ENCODE measurements around the gene SYNJ2BP. TPM values are rescaled to one million over a fixed set of nuclear protein-coding genes. Genes with fewer than 3 reads are reported as not detected.

Gene SYNJ2BP
- total RNA-seq, 1 experiment from 2014 or later = 26.6 TPM

- no peaks in the 10 kb centered on the region for H3K27me3 ChIP-seq (ENCODE audit: insufficient read depth, low read length)
- H2BK15ac ChIP-seq (ENCODE audit: low read depth, low read length) = no peak overlapping the region
- H4K5ac ChIP-seq (ENCODE audit: insufficient read length, low read depth, low read length) = no peak overlapping the region
- peak overlapping the region in 2 of 3 experiments; percentile 58 to 86; a peak in 4 of 7 replicates for H3K27ac Mint-ChIP-seq
- no peak overlapping the region for H2AK5ac ChIP-seq (ENCODE audit: insufficient read length, low read length)
- DNase-seq = no peak
- H2BK20ac ChIP-seq (ENCODE audit: low read depth, low read length, poor library complexity, severe bottlenecking) = no peak overlapping the region
- H3K4ac ChIP-seq (ENCODE audit: low read depth, low read length) = no peak overlapping the region
- no peak for TF ChIP-seq CTCF (conservative IDR thresholded peaks at IDR 0.05)
- H3K23me2 ChIP-seq (ENCODE audit: insufficient read length, low read depth, low read length, poor library complexity, severe bottlenecking) = no peaks in the 10 kb centered on the region
- no peak overlapping the region for H3K14ac ChIP-seq (ENCODE audit: insufficient read depth, low read length)
- H3K79me2 ChIP-seq (ENCODE audit: insufficient read depth, low read length) = no peaks in the 10 kb centered on the region
- H3K27me3 Mint-ChIP-seq (ENCODE audit: low read depth) = no peaks in the 10 kb centered on the region
- no peaks in the 10 kb centered on the region; the same call in 1 of the 2 replicates for H3K4me1 ChIP-seq (ENCODE audit: insufficient read depth, low read length)
- H3K4me1 Mint-ChIP-seq = peaks cover 14 to 20% of the 10 kb centered on the region in 2 experiments
- no peak overlapping the region for H3K27ac ChIP-seq (ENCODE audit: insufficient read length, low read depth, low read length)
- H2BK5ac ChIP-seq (ENCODE audit: insufficient read length, low read length) = no peak overlapping the region
- WGBS (ENCODE audit: extremely low coverage, insufficient read length, low lambda C conversion rate) = no CpG with 5 or more reads among the region's 4 CpGs
- H3K56ac ChIP-seq (ENCODE audit: insufficient read length, low read depth, low read length) = no peak overlapping the region
- no peak overlapping the region for H3K9ac ChIP-seq (ENCODE audit: extremely low read depth, insufficient read length, low read length)
- peaks cover 4% of the 10 kb centered on the region for H3K79me1 ChIP-seq (ENCODE audit: insufficient read depth, low read depth, low read length, poor library complexity, severe bottlenecking)
- no peak overlapping the region for H3K18ac ChIP-seq (ENCODE audit: insufficient read length, low read depth, low read length)
- H4K8ac ChIP-seq (replicated peaks; ENCODE audit: insufficient read length, low read depth, low read length) = no peak overlapping the region
- no peak overlapping the region for H3K4me3 Mint-ChIP-seq
- peak overlapping the region; percentile 15 for H3K4me2 ChIP-seq (ENCODE audit: insufficient read depth, insufficient read length, low read length)
- no peak overlapping the region for H2BK120ac ChIP-seq (ENCODE audit: low read depth, low read length, poor library complexity, severe bottlenecking)
- no peaks in the 10 kb centered on the region for H4K20me1 ChIP-seq (ENCODE audit: control insufficient read depth, insufficient read depth, insufficient read length)
- H3K36me3 Mint-ChIP-seq (ENCODE audit: insufficient read depth in 1 of 3, low read depth in 3 of 3) = peaks cover 6 to 15% (median 11%) of the 10 kb centered on the region in 3 experiments; a peak in 6 of 7 replicates
- peaks cover 0 to 4% of the 10 kb centered on the region in 2 experiments; a peak in 2 of 5 replicates for H3K9me3 Mint-ChIP-seq
- no peak overlapping the region for H4K91ac ChIP-seq (ENCODE audit: insufficient read length, low read depth, low read length)
- H3K9me3 ChIP-seq (ENCODE audit: control insufficient read depth, low read depth, low read length) = no peaks in the 10 kb centered on the region
- no peak overlapping the region for H3T11ph ChIP-seq (ENCODE audit: low read length)
- no peak overlapping the region for H3K23ac ChIP-seq (ENCODE audit: insufficient read length, low read depth, low read length)
- no peak overlapping the region for H2BK12ac ChIP-seq (ENCODE audit: insufficient read length, low read depth, low read length)
- no peak overlapping the region for H2AFZ ChIP-seq (ENCODE audit: low read length)
Observed at GRCh38 chr14:70401643-70402042, 15.2 kb downstream of the SYNJ2BP start.
